ENCODE data around the gene KIAA0825. TPM values are rescaled to one million over a fixed set of nuclear protein-coding genes. Genes with fewer than 3 reads are reported as not detected.

KIAA0825 gene
- total RNA-seq, 1 experiment from 2014 or later: 1.6 TPM

GRCh38 chr5:94376672-94377345, 241.6 kb downstream of the KIAA0825 start:
- intact Hi-C loops (cut with micrococcal nuclease; ENCODE audit: unreplicated experiment): no loop called here
- Histone ChIP-seq H3K27ac (ENCODE audit: low read length) (no peak overlapping the region), H3K36me3 (ENCODE audit: control insufficient read depth, insufficient read depth, low read length) (no peaks in the 10 kb centered on the region), H3K27me3 (ENCODE audit: control insufficient read depth, insufficient read depth, low read length) (no peaks in the 10 kb centered on the region), H3K4me1 (ENCODE audit: control insufficient read depth, insufficient read depth, low read length) (no peaks in the 10 kb centered on the region), H3K4me3 (ENCODE audit: low read depth in 2 of 2, low read length in 2 of 2) (no peak overlapping the region), H3K9me3 (ENCODE audit: control insufficient read depth, insufficient read depth, low read depth, low read length) (no peaks in the 10 kb centered on the region)
- no peak for TF ChIP-seq POLR2AphosphoS5 (IDR thresholded peaks at IDR 0.05; ENCODE audit: low read depth, low read length)
- TF ChIP-seq SIN3A (IDR thresholded peaks at IDR 0.05; ENCODE audit: borderline replicate concordance, insufficient read depth, low read depth, low read length): no peak
- TF ChIP-seq, protein P1, sequence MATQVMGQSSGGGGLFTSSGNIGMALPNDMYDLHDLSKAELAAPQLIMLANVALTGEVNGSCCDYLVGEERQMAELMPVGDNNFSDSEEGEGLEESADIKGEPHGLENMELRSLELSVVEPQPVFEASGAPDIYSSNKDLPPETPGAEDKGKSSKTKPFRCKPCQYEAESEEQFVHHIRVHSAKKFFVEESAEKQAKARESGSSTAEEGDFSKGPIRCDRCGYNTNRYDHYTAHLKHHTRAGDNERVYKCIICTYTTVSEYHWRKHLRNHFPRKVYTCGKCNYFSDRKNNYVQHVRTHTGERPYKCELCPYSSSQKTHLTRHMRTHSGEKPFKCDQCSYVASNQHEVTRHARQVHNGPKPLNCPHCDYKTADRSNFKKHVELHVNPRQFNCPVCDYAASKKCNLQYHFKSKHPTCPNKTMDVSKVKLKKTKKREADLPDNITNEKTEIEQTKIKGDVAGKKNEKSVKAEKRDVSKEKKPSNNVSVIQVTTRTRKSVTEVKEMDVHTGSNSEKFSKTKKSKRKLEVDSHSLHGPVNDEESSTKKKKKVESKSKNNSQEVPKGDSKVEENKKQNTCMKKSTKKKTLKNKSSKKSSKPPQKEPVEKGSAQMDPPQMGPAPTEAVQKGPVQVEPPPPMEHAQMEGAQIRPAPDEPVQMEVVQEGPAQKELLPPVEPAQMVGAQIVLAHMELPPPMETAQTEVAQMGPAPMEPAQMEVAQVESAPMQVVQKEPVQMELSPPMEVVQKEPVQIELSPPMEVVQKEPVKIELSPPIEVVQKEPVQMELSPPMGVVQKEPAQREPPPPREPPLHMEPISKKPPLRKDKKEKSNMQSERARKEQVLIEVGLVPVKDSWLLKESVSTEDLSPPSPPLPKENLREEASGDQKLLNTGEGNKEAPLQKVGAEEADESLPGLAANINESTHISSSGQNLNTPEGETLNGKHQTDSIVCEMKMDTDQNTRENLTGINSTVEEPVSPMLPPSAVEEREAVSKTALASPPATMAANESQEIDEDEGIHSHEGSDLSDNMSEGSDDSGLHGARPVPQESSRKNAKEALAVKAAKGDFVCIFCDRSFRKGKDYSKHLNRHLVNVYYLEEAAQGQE (IDR thresholded peaks at IDR 0.05; ENCODE audit: insufficient read depth in 1 of 2, low read depth in 2 of 2, low read length in 1 of 2): no peak
- no peak for TF ChIP-seq CTCF (IDR thresholded peaks at IDR 0.05)
- no peak for TF ChIP-seq TCF7L2 (IDR thresholded peaks at IDR 0.05; ENCODE audit: low read depth, low read length)
- DNase-seq (ENCODE audit: low read depth, low spot score): no peak
- ChIA-PET POLR2A (no interaction called here), CTCF (no interaction called here)
- no TSS peak for BruUV-seq (replicated peaks)
- ATAC-seq: no peak
- in situ Hi-C loops (cut with HindIII; ENCODE audit: low pct_unique_long_range_greater_than_20kb, low sequenced_read_pairs): no loop called here

DNA sequence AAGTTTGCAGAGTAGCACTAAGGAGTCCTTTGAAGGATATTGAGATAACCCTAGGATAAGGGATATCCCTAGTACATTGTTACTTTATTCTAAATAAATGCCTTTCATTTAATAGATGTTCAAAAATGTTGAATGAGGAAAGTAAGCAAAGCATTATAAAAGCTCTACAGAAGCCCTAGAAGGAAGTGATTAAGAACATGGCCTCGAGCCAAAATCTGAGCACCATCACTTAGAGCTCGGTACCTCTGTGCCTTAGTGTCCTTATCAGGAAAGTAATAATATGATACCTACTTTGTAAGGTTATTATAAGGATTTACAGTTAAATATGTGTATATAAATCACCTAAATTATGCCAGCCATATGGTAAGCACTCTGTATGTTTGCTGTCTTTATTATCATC, 242.6 kb downstream of the KIAA0825 start:
- Histone ChIP-seq H3K4me1 (ENCODE audit: control insufficient read depth, insufficient read depth, low read length) (no peaks in the 10 kb centered on the region), H3K27ac (ENCODE audit: low read length) (no peak overlapping the region), H3K36me3 (ENCODE audit: control insufficient read depth, insufficient read depth, low read length) (no peaks in the 10 kb centered on the region), H3K9me3 (ENCODE audit: control insufficient read depth, insufficient read depth, low read depth, low read length) (no peaks in the 10 kb centered on the region), H3K27me3 (ENCODE audit: control insufficient read depth, insufficient read depth, low read length) (no peaks in the 10 kb centered on the region), H3K4me3 (ENCODE audit: low read depth in 2 of 2, low read length in 2 of 2) (no peak overlapping the region)
- TF ChIP-seq CTCF (IDR thresholded peaks at IDR 0.05) (no peak), TCF7L2 (IDR thresholded peaks at IDR 0.05; ENCODE audit: low read depth, low read length) (no peak), POLR2AphosphoS5 (IDR thresholded peaks at IDR 0.05; ENCODE audit: low read depth, low read length) (no peak), SIN3A (IDR thresholded peaks at IDR 0.05; ENCODE audit: borderline replicate concordance, insufficient read depth, low read depth, low read length) (no peak)
- TF ChIP-seq, protein P1 (IDR thresholded peaks at IDR 0.05; ENCODE audit: insufficient read depth in 1 of 2, low read depth in 2 of 2, low read length in 1 of 2): no peak
- intact Hi-C loops (cut with micrococcal nuclease; ENCODE audit: unreplicated experiment): no loop called here
- ATAC-seq (no peak), DNase-seq (ENCODE audit: low read depth, low spot score) (no peak)
- in situ Hi-C loops (cut with HindIII; ENCODE audit: low pct_unique_long_range_greater_than_20kb, low sequenced_read_pairs): no loop called here
- POLR2A ChIA-PET: no interaction called here
- BruUV-seq (replicated peaks): no TSS peak
- CTCF ChIA-PET: no interaction called here

Data from Panc1 (cell line).